HCT116 (cell line): ENCODE measurements around the gene UBE2L3. TPM values are rescaled to one million over a fixed set of nuclear protein-coding genes. Genes with fewer than 3 reads are reported as not detected.

Experiments
- ATAC-seq: fragments of 200-7000 bp; cut with Tn5 transposase; 2 replicates; pipeline ENCODE4 v1.9.1; 2020; ENCODE audit warnings: mild to moderate bottlenecking, moderate library complexity
- BruUV-seq: library from RNA; stranded (reverse); fragments of 400-500 nt; replicated peaks from 2 replicates; lab custom pipeline; 2021; lab: Mats Ljungman, UMichigan
- CTCF ChIA-PET: fragments of 300-600 bp; sonication (Branson Sonifier 250); formaldehyde crosslinking; loops from one replicate; lab custom pipeline; 2021; ENCODE audit warnings: antibody characterized with exemption; lab: Charles Lee
- POLR2A ChIA-PET: fragments of 300-600, 350-600 bp; sonication (Branson Sonifier 250); formaldehyde crosslinking; loops from one replicate; lab custom pipeline; 2021; ENCODE audit warnings: antibody characterized with exemption; lab: Charles Lee
- RAD21 ChIA-PET, 2 experiments: fragments of 300-600 bp; sonication (Branson Sonifier 250); formaldehyde crosslinking; loops; one replicate each; lab custom pipeline; 2023; ENCODE audit warnings: low total read pairs in 2 of 2; ENCODE audit not compliant: uncharacterized antibody in 2 of 2, unreplicated experiment in 2 of 2, low non-redundant PET in 1 of 2; lab: Charles Lee
- DNase-seq: peaks from one replicate; pipeline ENCODE4 v3.0.0-alpha.2; 2010; ENCODE audit warnings: low read depth, low spot score
- H2AFZ ChIP-seq: fragments of 200-600 bp; shearing (Covaris generic), sonication (generic); 2 replicates; pipeline ENCODE4 v1.6.1; 2017; ENCODE audit warnings: low read depth, mixed run types, mixed read lengths, antibody characterized with exemption, low read length; ENCODE audit not compliant: poor library complexity, severe bottlenecking
- H3K27ac ChIP-seq: 2 replicates; pipeline ENCODE4 v1.5.1; 2012; ENCODE audit warnings: low read depth, low read length
- H3K27me3 ChIP-seq: fragments of 200-600 bp; sonication (generic); 2 replicates; pipeline ENCODE4 v1.6.1; 2016; ENCODE audit warnings: mixed run types, low read length, mixed read lengths; ENCODE audit not compliant: insufficient read depth
- H3K36me3 ChIP-seq, 2 experiments: fragments of 200-500 bp in 1 of 2; fragments of 200-600 bp in 1 of 2; sonication (Bioruptor generic) in 1 of 2; sonication (generic) in 1 of 2; 2 replicates each; pipeline versions ENCODE4 v1.5.1 to v1.6.1; 2014 to 2016; ENCODE audit warnings: low read length in 2 of 2, inconsistent platforms in 1 of 2, mixed read lengths in 1 of 2, mixed run types in 1 of 2; ENCODE audit not compliant: insufficient read depth in 2 of 2, control insufficient read depth in 1 of 2
- H3K4me1 ChIP-seq, 2 experiments: fragments of 200-600 bp in 1 of 2; sonication (generic) in 1 of 2; 2 replicates each; pipeline versions ENCODE4 v1.5.1 to v1.6.1; 2012 to 2017; ENCODE audit warnings: low read length in 2 of 2, inconsistent platforms in 1 of 2, mild to moderate bottlenecking in 1 of 2, mixed read lengths in 1 of 2, mixed run types in 1 of 2, moderate library complexity in 1 of 2; ENCODE audit not compliant: insufficient read depth in 2 of 2, control insufficient read depth in 1 of 2
- H3K4me2 ChIP-seq: fragments of 200-600 bp; sonication (generic); 2 replicates; pipeline ENCODE4 v1.6.1; 2017; ENCODE audit warnings: mixed run types, low read length, mixed read lengths
- H3K4me3 ChIP-seq, 2 experiments: fragments of 200-600 bp in 1 of 2; sonication (generic) in 1 of 2; replicated peaks in 1 of 2; 2 replicates each; pipeline ENCODE4 v1.5.1; 2011 to 2016; ENCODE audit warnings: low read length in 2 of 2, control low read depth in 1 of 2, low read depth in 1 of 2, mild to moderate bottlenecking in 1 of 2, mixed read lengths in 1 of 2, mixed run types in 1 of 2
- H3K79me2 ChIP-seq: fragments of 200-600 bp; sonication (generic); 2 replicates; pipeline ENCODE4 v1.6.1; 2017; ENCODE audit warnings: mild to moderate bottlenecking, mixed run types, low read length, moderate library complexity, mixed read lengths; ENCODE audit not compliant: insufficient read depth
- H3K9ac ChIP-seq: fragments of 200-600 bp; sonication (generic); 2 replicates; pipeline ENCODE4 v1.6.1; 2016; ENCODE audit warnings: low read length, mixed read lengths
- H3K9me2 ChIP-seq: fragments of 200-600 bp; sonication (generic), shearing (Covaris generic); 2 replicates; pipeline ENCODE4 v1.6.1; 2017; ENCODE audit warnings: mixed run types, mild to moderate bottlenecking, moderate library complexity; ENCODE audit not compliant: insufficient read depth
- H3K9me3 ChIP-seq, 2 experiments: fragments of 200-500 bp in 1 of 2; fragments of 200-600 bp in 1 of 2; sonication (Bioruptor generic) in 1 of 2; sonication (generic) in 1 of 2; 2 replicates each; pipeline ENCODE4 v1.6.1; 2014 to 2017; ENCODE audit warnings: low read length in 2 of 2, mixed read lengths in 2 of 2, inconsistent platforms in 1 of 2, low read depth in 1 of 2, mild to moderate bottlenecking in 1 of 2, mixed run types in 1 of 2, moderate library complexity in 1 of 2; ENCODE audit not compliant: control insufficient read depth in 1 of 2, insufficient read depth in 1 of 2
- H4K20me1 ChIP-seq: fragments of 200-600 bp; sonication (generic), shearing (Covaris generic); 2 replicates; pipeline ENCODE4 v1.6.1; 2017; ENCODE audit warnings: mixed run types, mild to moderate bottlenecking, moderate library complexity; ENCODE audit not compliant: insufficient read depth
- CBX3 ChIP-seq: IDR thresholded peaks from 2 replicates; pipeline ENCODE4 v1.6.1; 2012; ENCODE audit warnings: low read depth
- CEBPB ChIP-seq: IDR thresholded peaks from 2 replicates; pipeline ENCODE4 v1.6.1; 2012; ENCODE audit warnings: low read depth
- CTCF ChIP-seq, 3 experiments: fragments of 200-600 bp in 1 of 3; sonication (generic) in 1 of 3; IDR thresholded peaks in 2 of 3; conservative IDR thresholded peaks in 1 of 3; 2 replicates each; pipeline ENCODE4 v1.5.1; 2012 to 2017; ENCODE audit warnings: low read depth in 2 of 3, low read length in 2 of 3, antibody characterized with exemption in 1 of 3, borderline replicate concordance in 1 of 3, control low read depth in 1 of 3, mild to moderate bottlenecking in 1 of 3, mixed read lengths in 1 of 3, mixed run types in 1 of 3, moderate library complexity in 1 of 3; ENCODE audit not compliant: insufficient read depth in 1 of 3
- EGR1 ChIP-seq: IDR thresholded peaks from 2 replicates; pipeline ENCODE4 v1.6.1; 2012; ENCODE audit warnings: low read depth
- EZH2 ChIP-seq: fragments of 200-600 bp; sonication (generic); IDR thresholded peaks from 2 replicates; pipeline ENCODE4 v1.6.1; 2017; ENCODE audit warnings: antibody characterized with exemption, mixed run types
- FOSL1 ChIP-seq: IDR thresholded peaks from 2 replicates; pipeline ENCODE4 v1.6.1; 2012; ENCODE audit warnings: low read depth
- POLR2AphosphoS5 ChIP-seq: IDR thresholded peaks from 2 replicates; pipeline ENCODE4 v1.6.1; 2011; ENCODE audit warnings: mild to moderate bottlenecking, low read depth, low read length, moderate library complexity
- SIN3A ChIP-seq: IDR thresholded peaks from 2 replicates; pipeline ENCODE4 v1.6.1; 2012; ENCODE audit warnings: low read depth
- SP1 ChIP-seq: IDR thresholded peaks from 2 replicates; pipeline ENCODE4 v1.6.1; 2012; ENCODE audit warnings: low read depth
- SRF ChIP-seq: IDR thresholded peaks from 2 replicates; pipeline ENCODE4 v1.6.1; 2012; ENCODE audit warnings: low read depth
- TCF7L2 ChIP-seq: IDR thresholded peaks from 2 replicates; pipeline ENCODE4 v1.7.0; 2011; ENCODE audit warnings: borderline replicate concordance, inconsistent platforms; ENCODE audit not compliant: insufficient read depth, insufficient read length; ENCODE audit errors: extremely low read depth
- YY1 ChIP-seq: IDR thresholded peaks from 2 replicates; pipeline ENCODE4 v1.6.1; 2011; ENCODE audit warnings: low read length, low read depth, moderate library complexity, mild to moderate bottlenecking; ENCODE audit not compliant: insufficient replicate concordance; ENCODE audit errors: extremely low read depth
- ZFX ChIP-seq: fragments of 450-650 bp; IDR thresholded peaks from 2 replicates; pipeline ENCODE4 v1.6.1; 2017
- intact Hi-C: fragments of 100-400 bp; cut with micrococcal nuclease; formaldehyde crosslinking; loops from 2 replicates; pipeline ENCODE4 v1.10.0; 2022
- total RNA-seq: library from RNA; stranded (reverse); gene quantifications from one replicate; pipeline ENCODE4 v1.2.1, GENCODE V29; 2021; ENCODE audit not compliant: unreplicated experiment
- TF ChIP-seq, protein P1 (sequence below): IDR thresholded peaks from 2 replicates; pipeline ENCODE4 v1.6.1; 2012
- TF ChIP-seq, protein P2 (sequence below): IDR thresholded peaks from 2 replicates; pipeline ENCODE4 v1.6.1; 2011; ENCODE audit warnings: mild to moderate bottlenecking, low read length, moderate library complexity; ENCODE audit not compliant: insufficient replicate concordance; ENCODE audit errors: extremely low read depth
- TF ChIP-seq, protein P3 (sequence below): IDR thresholded peaks from 2 replicates; pipeline ENCODE4 v1.6.1; 2012

The UBE2L3 gene
- total RNA-seq, 1 experiment from 2014 or later, result 55.6 TPM

GRCh38 chr22:21621025-21621424 lies 53.5 kb downstream of the UBE2L3 start:
- Histone ChIP-seq H3K36me3 (peaks cover 0 to 14% of the 10 kb centered on the region in 2 experiments; a peak in 1 of 4 replicates), H3K79me2 (peaks cover 73% of the 10 kb centered on the region), H3K4me2 (no peak overlapping the region), H3K27me3 (no peaks in the 10 kb centered on the region), H4K20me1 (peaks cover under 1% of the 10 kb centered on the region; the same call in 1 of the 2 replicates), H3K4me3 (no peak overlapping the region), H2AFZ (no peak overlapping the region), H3K27ac (no peak overlapping the region), H3K9me2 (no peaks in the 10 kb centered on the region), H3K9me3 (no peaks in the 10 kb centered on the region), H3K4me1 (peaks cover 0 to 5% of the 10 kb centered on the region in 2 experiments; a peak in 1 of 4 replicates), H3K9ac (no peak overlapping the region)
- ChIA-PET POLR2A (interaction anchor here (0.5 kb wide), 1 partner anchor 21 kb away, joined by 3 read pairs; the partner anchor contains the start of gene SDF2L1), CTCF (no interaction called here), RAD21 (no interaction called here)
- no TSS peak for BruUV-seq
- no peak for TF ChIP-seq EGR1
- TF ChIP-seq CBX3, result no peak
- TF ChIP-seq CTCF (IDR thresholded peaks at IDR 0.05 in 2 of 3, conservative IDR thresholded peaks at IDR 0.05 in 1 of 3; ENCODE audit: borderline replicate concordance in 1 of 3, insufficient read depth in 1 of 3, low read depth in 2 of 3, low read length in 2 of 3), result no peak
- TF ChIP-seq ZFX, result no peak
- TF ChIP-seq SP1, result no peak
- no peak for TF ChIP-seq EZH2
- TF ChIP-seq SIN3A, result no peak
- TF ChIP-seq, protein P1, sequence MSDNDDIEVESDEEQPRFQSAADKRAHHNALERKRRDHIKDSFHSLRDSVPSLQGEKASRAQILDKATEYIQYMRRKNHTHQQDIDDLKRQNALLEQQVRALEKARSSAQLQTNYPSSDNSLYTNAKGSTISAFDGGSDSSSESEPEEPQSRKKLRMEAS, result no peak
- TF ChIP-seq, protein P2, sequence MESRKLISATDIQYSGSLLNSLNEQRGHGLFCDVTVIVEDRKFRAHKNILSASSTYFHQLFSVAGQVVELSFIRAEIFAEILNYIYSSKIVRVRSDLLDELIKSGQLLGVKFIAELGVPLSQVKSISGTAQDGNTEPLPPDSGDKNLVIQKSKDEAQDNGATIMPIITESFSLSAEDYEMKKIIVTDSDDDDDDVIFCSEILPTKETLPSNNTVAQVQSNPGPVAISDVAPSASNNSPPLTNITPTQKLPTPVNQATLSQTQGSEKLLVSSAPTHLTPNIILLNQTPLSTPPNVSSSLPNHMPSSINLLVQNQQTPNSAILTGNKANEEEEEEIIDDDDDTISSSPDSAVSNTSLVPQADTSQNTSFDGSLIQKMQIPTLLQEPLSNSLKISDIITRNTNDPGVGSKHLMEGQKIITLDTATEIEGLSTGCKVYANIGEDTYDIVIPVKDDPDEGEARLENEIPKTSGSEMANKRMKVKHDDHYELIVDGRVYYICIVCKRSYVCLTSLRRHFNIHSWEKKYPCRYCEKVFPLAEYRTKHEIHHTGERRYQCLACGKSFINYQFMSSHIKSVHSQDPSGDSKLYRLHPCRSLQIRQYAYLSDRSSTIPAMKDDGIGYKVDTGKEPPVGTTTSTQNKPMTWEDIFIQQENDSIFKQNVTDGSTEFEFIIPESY, result no peak
- no peak for TF ChIP-seq CEBPB
- no peak for TF ChIP-seq TCF7L2
- TF ChIP-seq, protein P3, sequence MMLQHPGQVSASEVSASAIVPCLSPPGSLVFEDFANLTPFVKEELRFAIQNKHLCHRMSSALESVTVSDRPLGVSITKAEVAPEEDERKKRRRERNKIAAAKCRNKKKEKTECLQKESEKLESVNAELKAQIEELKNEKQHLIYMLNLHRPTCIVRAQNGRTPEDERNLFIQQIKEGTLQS, result no peak
- TF ChIP-seq POLR2AphosphoS5, result no peak
- TF ChIP-seq YY1, result no peak
- TF ChIP-seq FOSL1, result no peak
- no peak for TF ChIP-seq SRF
- DNase-seq (no peak), ATAC-seq (no peak)
- intact Hi-C loops, result no loop called here
